Endothelial cell of umbilical vein (primary cell): Measurements from ENCODE around the gene KRTAP20-2. TPM values are rescaled to one million over a fixed set of nuclear protein-coding genes. Genes with fewer than 3 reads are reported as not detected.

Experiments
- BruUV-seq: library from RNA; stranded (reverse); fragments of 400-500 nt; replicated peaks from 2 replicates; lab custom pipeline; 2021; lab: Mats Ljungman, UMichigan
- CTCF ChIA-PET: fragments of 300-600, 350-600 bp; sonication (Branson Sonifier 250); formaldehyde crosslinking; loops from one replicate; lab custom pipeline; 2021; ENCODE audit warnings: antibody characterized with exemption, inconsistent platforms; lab: Charles Lee
- POLR2A ChIA-PET: fragments of 300-600, 350-600 bp; sonication (Branson Sonifier 250); formaldehyde crosslinking; loops from one replicate; lab custom pipeline; 2021; ENCODE audit warnings: antibody characterized with exemption, inconsistent platforms; lab: Charles Lee
- DNase-seq: peaks from one replicate; pipeline ENCODE4 v3.0.0-alpha.2; 2011; ENCODE audit warnings: low read depth, low spot score
- FAIRE-seq: peaks from 2 replicates; lab custom pipeline; 2011; peaks lifted over from hg19 to GRCh38; lab: Jason Lieb, UNC
- H2AFZ ChIP-seq: 2 replicates; pipeline ENCODE4 v1.6.0; 2012; ENCODE audit warnings: low read depth, low read length, control low read depth, inconsistent platforms
- H3K27ac ChIP-seq: 2 replicates; pipeline ENCODE4 v1.5.1; 2011; ENCODE audit warnings: low read depth, mild to moderate bottlenecking, control low read depth, low read length, moderate library complexity; ENCODE audit not compliant: insufficient read depth
- H3K27me3 ChIP-seq, 2 experiments: 2 replicates each; pipeline versions ENCODE4 v1.6.0 to v1.6.1; 2011; ENCODE audit warnings: low read length in 2 of 2, mixed read lengths in 1 of 2; ENCODE audit not compliant: control insufficient read depth in 2 of 2, insufficient read depth in 2 of 2
- H3K36me3 ChIP-seq, 2 experiments: 2 replicates in 1 of 2; 3 replicates in 1 of 2; pipeline ENCODE4 v1.5.1; 2011; ENCODE audit warnings: low read length in 2 of 2, mild to moderate bottlenecking in 1 of 2, moderate library complexity in 1 of 2; ENCODE audit not compliant: control insufficient read depth in 2 of 2, insufficient read depth in 2 of 2; ENCODE audit errors: extremely low read depth in 1 of 2
- H3K4me1 ChIP-seq: 3 replicates; pipeline ENCODE4 v1.5.1; 2011; ENCODE audit warnings: mild to moderate bottlenecking, low read length; ENCODE audit not compliant: control insufficient read depth, insufficient read depth; ENCODE audit errors: extremely low read depth
- H3K4me2 ChIP-seq: 2 replicates; pipeline ENCODE4 v1.6.1; 2011; ENCODE audit warnings: low read length, control low read depth, mixed read lengths; ENCODE audit not compliant: insufficient read depth
- H3K4me3 ChIP-seq, 3 experiments: fragments of 200-600 bp in 1 of 3; sonication (generic), shearing (Covaris generic) in 1 of 3; replicated peaks in 1 of 3; 2 replicates each; pipeline ENCODE4 v1.5.1; 2011 to 2016; ENCODE audit warnings: control low read depth in 3 of 3, low read length in 3 of 3, mild to moderate bottlenecking in 2 of 3, inconsistent platforms in 1 of 3, low read depth in 1 of 3, moderate library complexity in 1 of 3; ENCODE audit not compliant: insufficient read depth in 1 of 3
- H3K79me2 ChIP-seq: 2 replicates; pipeline ENCODE4 v1.6.0; 2012; ENCODE audit warnings: low read length, inconsistent platforms; ENCODE audit not compliant: control insufficient read depth, insufficient read depth
- H3K9ac ChIP-seq: replicated peaks from 2 replicates; pipeline ENCODE3; 2011; ENCODE audit warnings: low read length, control low read depth; ENCODE audit not compliant: insufficient read depth; ENCODE audit errors: extremely low read depth
- H3K9me1 ChIP-seq: replicated peaks from 3 replicates; pipeline ENCODE4 v1.6.0; 2011; ENCODE audit warnings: mild to moderate bottlenecking, low read length; ENCODE audit not compliant: control insufficient read depth, insufficient read depth; ENCODE audit errors: extremely low read depth
- H3K9me3 ChIP-seq: replicated peaks from 2 replicates; pipeline ENCODE4 v1.5.1; 2012; ENCODE audit warnings: low read length, inconsistent platforms; ENCODE audit not compliant: control insufficient read depth, insufficient read depth
- H4K20me1 ChIP-seq: replicated peaks from 2 replicates; pipeline ENCODE3; 2011; ENCODE audit warnings: mild to moderate bottlenecking, low read length; ENCODE audit not compliant: control insufficient read depth, insufficient read depth; ENCODE audit errors: extremely low read depth
- CTCF ChIP-seq, 2 donors: IDR thresholded peaks; 1 replicate in 1 of 2; 2 replicates in 1 of 2; pipeline ENCODE4 v1.5.1; 2011; ENCODE audit warnings: low read length in 2 of 2, mild to moderate bottlenecking in 2 of 2, moderate library complexity in 2 of 2, control low read depth in 1 of 2, inconsistent platforms in 1 of 2, low read depth in 1 of 2; ENCODE audit not compliant: insufficient read depth in 1 of 2; ENCODE audit errors: extremely low read depth in 1 of 2
- EZH2 ChIP-seq: IDR thresholded peaks from 2 replicates; pipeline ENCODE4 v1.6.1; 2012; ENCODE audit warnings: borderline replicate concordance, low read depth, mild to moderate bottlenecking, moderate library complexity, low read length, inconsistent platforms; ENCODE audit not compliant: severe bottlenecking
- FOS ChIP-seq: IDR thresholded peaks from 2 replicates; pipeline ENCODE4 v1.6.1; 2011; ENCODE audit warnings: mild to moderate bottlenecking, low read length, moderate library complexity, borderline replicate concordance; ENCODE audit not compliant: insufficient read depth
- GATA2 ChIP-seq: IDR thresholded peaks from 2 replicates; pipeline ENCODE4 v1.7.0; 2011; ENCODE audit warnings: low read depth, mild to moderate bottlenecking, moderate library complexity, mixed read lengths, low read length; ENCODE audit not compliant: insufficient read length, insufficient read depth
- JUN ChIP-seq: IDR thresholded peaks from 2 replicates; pipeline ENCODE4 v1.6.1; 2011; ENCODE audit warnings: borderline replicate concordance, low read depth; ENCODE audit not compliant: insufficient read length, insufficient read depth
- MAX ChIP-seq: IDR thresholded peaks from 2 replicates; pipeline ENCODE4 v1.6.1; 2011; ENCODE audit not compliant: insufficient read depth, insufficient read length
- MYC ChIP-seq: IDR thresholded peaks from one replicate; pipeline ENCODE4 v1.6.1; 2011; ENCODE audit warnings: mild to moderate bottlenecking, low read depth, low read length
- POLR2A ChIP-seq: IDR thresholded peaks from 2 replicates; pipeline ENCODE4 v1.6.1; 2012; ENCODE audit warnings: low read depth, mild to moderate bottlenecking, control low read depth, low read length
- POLR2AphosphoS5 ChIP-seq: IDR thresholded peaks from 2 replicates; pipeline ENCODE4 v1.6.1; 2012; ENCODE audit warnings: low read depth, mild to moderate bottlenecking, control low read depth, low read length, moderate library complexity; ENCODE audit not compliant: insufficient read depth
- dilution Hi-C: fragments of 300-500 bp; cut with MboI; formaldehyde crosslinking; loops from one replicate; pipeline ENCODE4 v1.15.0; 2019; ENCODE audit warnings: low sequenced_read_pairs; ENCODE audit not compliant: extremely low pct_ligation_motif_present
- intact Hi-C: fragments of 100-400 bp; cut with micrococcal nuclease; formaldehyde crosslinking; loops from one replicate; pipeline ENCODE4 v1.10.0; 2022
- polyA plus RNA-seq, 4 experiments: library from polyadenylated mRNA; depleted of rRNA in 3 of 4; stranded (reverse) in 3 of 4; unstranded in 1 of 4; fragments of >200 nt; gene quantifications; 2 replicates each; pipeline versions ENCODE4 v1.2.1 to v1.2.3, GENCODE V29; 2011 to 2012; ENCODE audit warnings: missing spikeins in 1 of 4
- total RNA-seq: library from RNA; stranded (reverse); gene quantifications from 2 replicates; pipeline ENCODE4 v1.2.3, GENCODE V29; 2021

Gene KRTAP20-2
- total and polyA plus RNA-seq, 2 donors (not counting 3 experiments of a cell fraction or from before 2014, with no cell fraction given): not detected

DNA sequence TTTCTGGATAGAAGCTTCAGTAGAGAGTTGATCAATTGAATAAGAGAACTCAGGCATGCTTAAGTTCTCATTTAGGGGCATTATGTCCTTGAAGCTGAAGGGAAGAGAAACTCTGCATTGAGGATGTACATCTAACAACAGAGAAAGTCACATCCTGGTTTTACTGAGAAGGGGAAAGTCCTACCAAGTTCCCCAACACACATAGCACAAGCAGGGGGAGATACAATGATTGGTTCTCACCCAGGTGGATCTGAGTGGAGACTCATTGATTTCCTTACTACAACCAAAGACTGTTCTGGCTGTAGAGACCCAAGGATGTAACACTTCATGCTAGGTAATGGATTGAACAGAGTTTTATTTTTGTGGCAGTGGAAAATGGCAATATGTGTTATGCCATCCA is 19.8 kb upstream of the KRTAP20-2 start:
- Histone ChIP-seq H3K9me3 (peaks cover 4% of the 10 kb centered on the region), H3K9ac (no peak overlapping the region), H3K79me2 (no peaks in the 10 kb centered on the region), H4K20me1 (no peaks in the 10 kb centered on the region), H3K27me3 (no peaks in the 10 kb centered on the region), H3K36me3 (no peaks in the 10 kb centered on the region), H2AFZ (no peak overlapping the region), H3K4me2 (no peak overlapping the region), H3K27ac (no peak overlapping the region), H3K4me3 (no peak overlapping the region), H3K4me1 (no peaks in the 10 kb centered on the region), H3K9me1 (no peaks in the 10 kb centered on the region)
- intact Hi-C loops: no loop called here
- POLR2A ChIA-PET: no interaction called here
- TF ChIP-seq CTCF (IDR thresholded peaks at IDR 0.05; ENCODE audit: extremely low read depth in 1 of 2, insufficient read depth in 1 of 2, low read depth in 1 of 2, low read length in 2 of 2): no peak
- TF ChIP-seq GATA2: no peak
- no peak for TF ChIP-seq EZH2
- dilution Hi-C loops: no loop called here
- no peak for DNase-seq
- no TSS peak for BruUV-seq
- CTCF ChIA-PET: no interaction called here
- no peak for FAIRE-seq

DNA sequence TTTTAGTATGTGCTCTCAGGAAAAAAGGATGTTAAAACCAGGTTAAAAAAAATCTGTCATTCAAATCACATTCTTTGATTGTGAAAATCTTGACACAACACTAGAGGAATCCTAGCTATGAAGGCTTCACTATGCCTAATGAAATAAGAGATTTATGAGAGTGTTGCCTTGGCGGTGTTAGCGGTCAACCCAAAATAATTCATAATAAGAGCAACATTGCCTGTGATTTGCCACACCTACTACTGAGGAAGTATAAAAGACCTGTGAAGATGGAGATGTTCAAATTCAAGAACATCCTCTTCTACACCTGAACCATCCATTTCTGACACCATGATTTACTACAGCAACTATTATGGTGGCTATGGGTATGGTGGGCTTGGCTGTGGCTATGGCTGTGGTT is 18.9 kb upstream of the KRTAP20-2 start, which contains the start of gene KRTAP20-1:
TSS of gene KRTAP20-1 (plus strand) at position 301 of the 400 bp plus-strand sequence. CDS start at position 331, 30 bp downstream.
- TF ChIP-seq POLR2AphosphoS5 (no peak), POLR2A (no peak), MYC (no peak), JUN (no peak), EZH2 (no peak), CTCF (IDR thresholded peaks at IDR 0.05; ENCODE audit: extremely low read depth in 1 of 2, insufficient read depth in 1 of 2, low read depth in 1 of 2, low read length in 2 of 2) (no peak), GATA2 (no peak), MAX (no peak), FOS (no peak)
- dilution Hi-C loops: no loop called here

More for the DNA sequence above, 18.9 kb upstream of the KRTAP20-2 start, which contains the start of gene KRTAP20-1:
- FAIRE-seq: no peak
- Histone ChIP-seq H2AFZ (no peak within 1 kb of the TSS), H3K9me1 (no peaks in the 10 kb centered on the region), H3K27ac (no peak within 1 kb of the TSS), H3K36me3 (no peaks in the 10 kb centered on the region), H4K20me1 (no peaks in the 10 kb centered on the region), H3K4me3 (no peak within 1 kb of the TSS), H3K79me2 (no peaks in the 10 kb centered on the region), H3K9ac (no peak within 1 kb of the TSS), H3K4me1 (no peaks in the 10 kb centered on the region), H3K4me2 (no peak within 1 kb of the TSS), H3K9me3 (peaks cover 6% of the 10 kb centered on the region), H3K27me3 (no peaks in the 10 kb centered on the region)
- DNase-seq: no peak
- CTCF ChIA-PET: no interaction called here
- POLR2A ChIA-PET: no interaction called here
- BruUV-seq: no TSS peak
- intact Hi-C loops: no loop called here
